ENCODE data around the gene TEKT3.

Gene TEKT3

DNA sequence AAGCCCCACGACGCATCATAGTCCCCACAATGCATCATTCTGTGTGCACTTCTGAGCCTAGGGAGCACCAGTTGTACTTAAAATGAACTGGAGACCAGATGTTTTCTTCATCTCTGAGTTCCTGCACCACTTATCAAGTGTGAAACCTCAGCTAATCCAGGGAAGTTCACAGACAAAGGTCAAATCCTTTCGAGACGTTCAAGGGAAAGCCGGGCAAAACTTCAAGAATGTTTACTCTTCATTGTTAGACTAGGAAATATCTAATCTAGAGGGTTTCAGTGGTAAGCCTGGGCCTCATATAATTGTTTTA, 71.7 kb downstream of the TEKT3 start:
- no peak overlapping the region for H3K4me3 ChIP-seq (ENCODE audit: low read depth, low read length)
- DNase-seq (ENCODE audit: low read depth), result no peak

GRCh38 chr17:15269087-15269779, 72.2 kb downstream of the TEKT3 start:
- no peak for DNase-seq (ENCODE audit: low read depth)
- no peak overlapping the region for H3K4me3 ChIP-seq (ENCODE audit: low read depth, low read length)

DNA sequence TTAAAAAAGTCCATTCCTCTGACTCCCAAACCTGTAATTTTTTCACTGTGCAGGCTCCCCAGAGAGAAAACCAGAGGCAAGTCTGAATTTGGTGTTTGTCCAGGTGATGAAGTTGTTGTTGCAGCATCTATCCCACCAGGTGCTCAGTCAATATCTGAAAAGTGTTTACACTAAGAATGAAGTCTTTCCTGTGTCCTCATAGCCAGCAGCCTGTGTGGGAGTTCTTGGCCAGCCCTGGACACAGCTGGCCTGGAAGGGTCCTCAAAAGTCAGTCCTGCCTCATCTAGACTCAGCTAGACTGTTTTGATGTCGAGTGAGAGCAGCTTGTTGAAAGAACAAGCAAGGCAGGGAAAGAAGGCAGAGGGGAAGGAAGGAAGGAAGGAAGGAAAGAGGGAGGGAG, 72.9 kb downstream of the TEKT3 start:
- DNase-seq (ENCODE audit: low read depth), result no peak
- no peak overlapping the region for H3K4me3 ChIP-seq (ENCODE audit: low read depth, low read length)

DNA sequence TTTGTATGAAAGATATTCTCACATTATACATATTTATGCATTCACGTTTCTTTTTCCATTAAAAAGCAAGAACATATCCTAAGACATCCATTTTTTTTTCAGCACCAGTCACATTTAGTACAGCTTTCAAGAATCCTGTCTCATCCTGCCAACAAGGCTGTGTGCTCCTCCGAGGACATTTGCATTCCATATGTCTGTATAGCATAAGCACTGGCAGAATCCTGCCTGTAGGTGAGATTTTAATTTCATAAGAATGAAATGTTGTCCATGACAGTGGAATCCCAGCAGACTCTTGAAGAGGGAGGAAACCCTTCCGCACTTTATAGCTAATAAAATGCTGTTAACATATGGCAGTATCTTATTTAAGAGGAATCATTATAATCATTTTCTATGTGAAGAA, 73.4 kb downstream of the TEKT3 start:
- no peak for DNase-seq (ENCODE audit: low read depth)
- no peak overlapping the region for H3K4me3 ChIP-seq (ENCODE audit: low read depth, low read length)

DNA sequence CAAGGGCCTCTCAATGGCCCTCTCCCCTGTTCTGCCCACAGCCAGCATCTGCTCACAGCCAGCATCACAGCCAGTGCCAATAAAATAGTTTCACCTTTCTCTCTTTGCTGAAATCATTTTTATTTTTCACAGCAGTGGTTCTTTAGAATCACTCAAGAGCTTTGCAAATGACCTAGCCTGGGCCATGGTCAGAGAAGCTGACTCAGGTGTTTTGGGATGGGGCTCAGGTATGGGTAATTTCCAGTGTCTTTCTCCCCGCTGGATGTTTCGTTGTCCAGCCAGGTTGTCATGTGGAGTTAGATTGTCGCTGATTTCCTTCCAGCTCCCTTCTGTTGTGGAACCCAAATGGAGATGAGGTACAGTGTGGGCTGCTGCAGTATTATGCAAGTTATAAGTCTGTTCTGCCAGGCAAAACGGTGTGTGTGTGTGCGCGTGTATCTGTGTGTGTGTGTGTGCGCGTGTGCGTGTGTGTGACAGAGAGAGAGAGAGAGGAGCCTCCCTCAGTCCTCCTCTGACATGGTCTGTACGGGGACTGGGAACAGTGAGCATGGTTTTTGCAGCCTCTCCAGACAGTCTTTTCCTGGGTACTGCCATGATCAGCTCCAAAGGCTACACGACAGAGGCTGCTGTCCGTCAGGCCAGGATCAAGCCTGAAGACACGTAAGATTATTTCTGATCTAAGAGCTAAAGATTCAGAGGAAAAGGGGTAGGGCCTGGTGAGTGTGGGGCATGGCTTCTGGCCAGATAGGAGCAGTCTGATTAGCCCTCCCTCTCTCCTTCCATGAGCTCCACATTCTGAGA, 74.9 kb downstream of the TEKT3 start:
- H3K4me3 ChIP-seq (ENCODE audit: low read depth, low read length), result no peak overlapping the region

DNA sequence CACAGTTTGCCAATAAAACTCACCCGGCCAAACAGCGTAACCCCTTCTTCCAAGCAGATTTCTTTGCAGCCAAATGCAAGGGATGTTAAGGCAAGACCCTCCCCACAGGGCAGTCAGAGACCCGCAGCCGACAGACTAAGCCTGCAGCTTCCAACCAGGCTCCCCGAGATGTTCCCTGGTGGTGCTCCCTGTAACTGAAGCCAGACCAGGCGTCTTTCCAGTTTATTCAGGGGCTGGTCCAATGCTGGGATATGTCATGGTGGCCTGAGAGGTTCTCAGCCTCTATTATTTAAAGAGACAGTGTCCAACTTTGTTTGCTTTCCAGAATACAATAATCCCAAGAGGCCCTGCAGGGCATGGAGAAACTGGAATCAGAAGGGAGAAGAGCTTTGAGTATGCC, 76.3 kb downstream of the TEKT3 start, which contains the start of gene PMP22:
Gene PMP22 (minus strand): TSS at position 196 of the 400 bp plus-strand sequence. CDS start 4,599 bp downstream, outside the sequence.
- H3K4me3 ChIP-seq (ENCODE audit: low read depth, low read length), result no peak within 1 kb of the TSS
- no peak for DNase-seq (ENCODE audit: low read depth)

More for the DNA sequence above, 74.9 kb downstream of the TEKT3 start:
- DNase-seq (ENCODE audit: low read depth), result no peak

- no peak for DNase-seq (ENCODE audit: low read depth)
- no peak overlapping the region for H3K4me3 ChIP-seq (ENCODE audit: low read depth, low read length)
These were observed 76.9 kb downstream of the TEKT3 start for GRCh38 chr17:15264542-15264941.

DNA sequence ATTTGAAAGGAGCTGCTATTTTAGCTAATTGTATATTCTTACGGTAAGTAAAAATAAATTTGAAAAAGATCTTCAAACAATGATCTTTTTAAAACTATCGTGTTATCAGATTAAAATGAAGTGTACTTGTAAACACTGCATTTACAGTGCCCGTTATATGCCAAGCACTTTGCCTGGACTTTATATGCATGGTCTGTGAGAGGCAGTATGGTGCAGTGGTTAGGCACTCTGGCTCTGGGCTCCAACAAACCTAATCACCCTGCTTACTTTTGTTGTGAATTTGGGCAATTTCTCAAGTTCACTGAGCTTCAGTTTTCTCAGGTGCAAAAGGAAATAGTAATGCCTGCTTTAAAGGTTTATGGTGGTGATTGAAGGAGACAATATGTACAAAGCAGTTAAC, 77.7 kb downstream of the TEKT3 start:
- no peak for DNase-seq (ENCODE audit: low read depth)
- peak overlapping the region; percentile 63 for H3K4me3 ChIP-seq (ENCODE audit: low read depth, low read length)

- DNase-seq (ENCODE audit: low read depth), result peak; percentile 39
- peak overlapping the region; percentile 63 for H3K4me3 ChIP-seq (ENCODE audit: low read depth, low read length)
These were observed 78.2 kb downstream of the TEKT3 start for GRCh38 chr17:15263206-15263579.

GRCh38 chr17:15262291-15263205, 78.8 kb downstream of the TEKT3 start:
- H3K4me3 ChIP-seq (ENCODE audit: low read depth, low read length), result peak overlapping the region; percentile 63
- DNase-seq (ENCODE audit: low read depth), result peak; percentile 54

GRCh38 chr17:15261802-15262290, 79.6 kb downstream of the TEKT3 start:
- DNase-seq (ENCODE audit: low read depth), result no peak
- H3K4me3 ChIP-seq (ENCODE audit: low read depth, low read length), result peak overlapping the region; percentile 63

GRCh38 chr17:15261258-15261801, 80.1 kb downstream of the TEKT3 start:
- H3K4me3 ChIP-seq (ENCODE audit: low read depth, low read length), result peak overlapping the region; percentile 63

DNA sequence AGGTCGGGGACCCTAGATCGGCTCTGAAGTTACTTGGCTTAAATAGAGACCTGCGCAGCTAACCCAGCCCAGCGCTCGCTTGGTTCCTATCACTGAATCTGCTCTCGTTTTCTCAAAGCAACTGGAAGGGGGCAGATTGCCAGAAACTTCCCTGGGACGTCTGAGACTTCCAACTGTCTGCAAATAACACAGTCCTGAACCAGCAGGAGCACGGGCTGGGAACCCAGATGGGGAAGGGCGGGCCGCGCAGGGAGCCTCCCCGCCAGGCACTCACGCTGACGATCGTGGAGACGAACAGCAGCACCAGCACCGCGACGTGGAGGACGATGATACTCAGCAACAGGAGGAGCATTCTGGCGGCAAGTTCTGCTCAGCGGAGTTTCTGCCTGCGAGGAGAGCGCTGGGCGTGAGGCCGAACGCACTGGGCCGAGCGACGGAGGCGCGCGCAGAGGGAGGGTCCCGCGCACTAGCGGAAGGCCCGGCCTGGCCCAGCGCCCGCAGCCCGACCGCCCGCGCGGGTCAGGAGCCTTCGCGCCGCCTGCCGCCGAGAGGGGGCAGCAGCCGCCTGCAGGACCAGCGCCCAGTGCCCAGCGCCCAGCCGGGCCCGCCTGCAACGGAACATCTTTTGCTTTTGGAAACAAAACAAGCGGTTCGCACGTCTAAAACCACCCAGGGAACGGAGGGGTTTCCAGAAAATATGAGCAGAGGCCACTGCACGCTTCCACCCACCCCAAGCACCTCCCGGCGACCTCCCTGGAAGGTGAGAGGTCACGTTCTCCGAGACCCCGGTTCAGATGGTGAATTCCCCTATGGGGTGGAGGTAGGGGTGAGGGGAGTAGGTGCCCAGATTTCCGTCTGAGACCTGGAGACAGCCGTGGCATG, 80.8 kb downstream of the TEKT3 start:
- peak overlapping the region; percentile 63 for H3K4me3 ChIP-seq (ENCODE audit: low read depth, low read length)
- peak; percentile 62 for DNase-seq (ENCODE audit: low read depth)

More at GRCh38 chr17:15261258-15261801, 80.1 kb downstream of the TEKT3 start:
- DNase-seq (ENCODE audit: low read depth), result no peak

GRCh38 chr17:15257796-15258512, 83.4 kb downstream of the TEKT3 start:
- no peak overlapping the region for H3K4me3 ChIP-seq (ENCODE audit: low read depth, low read length)
- no peak for DNase-seq (ENCODE audit: low read depth)

GRCh38 chr17:15257258-15257788, 84.1 kb downstream of the TEKT3 start:
- no peak for DNase-seq (ENCODE audit: low read depth)
- H3K4me3 ChIP-seq (ENCODE audit: low read depth, low read length), result no peak overlapping the region

- no peak overlapping the region for H3K4me3 ChIP-seq (ENCODE audit: low read depth, low read length)
- DNase-seq (ENCODE audit: low read depth), result no peak
These were observed 84.7 kb downstream of the TEKT3 start for GRCh38 chr17:15256689-15257088.

- no peak for DNase-seq (ENCODE audit: low read depth)
- no peak overlapping the region for H3K4me3 ChIP-seq (ENCODE audit: low read depth, low read length)
These were observed 85.5 kb downstream of the TEKT3 start for GRCh38 chr17:15255713-15256454.

Measured in skeletal muscle cell (primary cell).